ENCODE data around the gene HMHB1.

DNA sequence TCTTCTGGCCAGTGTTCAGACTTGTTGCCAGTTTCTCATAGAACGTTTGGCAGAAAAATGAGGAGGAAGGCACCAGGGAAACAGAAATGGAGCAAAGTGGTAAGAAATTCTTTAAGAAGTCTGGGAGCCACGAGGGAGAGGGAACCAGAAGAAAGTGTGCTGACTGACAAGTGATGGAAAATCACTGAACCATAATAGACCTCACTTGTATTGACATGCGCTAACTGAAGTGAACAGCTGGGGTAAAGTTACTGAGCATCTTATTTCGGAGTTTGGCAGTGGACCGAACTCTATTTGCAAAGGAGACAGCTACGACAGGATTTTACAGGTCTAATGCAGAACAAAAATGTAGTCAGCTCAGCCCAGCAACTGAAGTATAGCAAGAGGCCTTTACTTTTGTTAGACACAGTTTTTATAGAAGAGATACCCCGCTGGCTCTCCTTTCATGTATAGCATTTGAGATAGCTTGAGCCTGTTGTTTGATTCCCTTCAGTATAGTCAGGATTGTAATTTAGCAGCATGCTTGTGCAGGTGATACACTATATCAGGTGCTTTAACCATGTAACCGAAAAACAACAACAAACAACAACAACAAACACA lies 53.6 kb downstream of the HMHB1 start:
- TF ChIP-seq, protein P1, sequence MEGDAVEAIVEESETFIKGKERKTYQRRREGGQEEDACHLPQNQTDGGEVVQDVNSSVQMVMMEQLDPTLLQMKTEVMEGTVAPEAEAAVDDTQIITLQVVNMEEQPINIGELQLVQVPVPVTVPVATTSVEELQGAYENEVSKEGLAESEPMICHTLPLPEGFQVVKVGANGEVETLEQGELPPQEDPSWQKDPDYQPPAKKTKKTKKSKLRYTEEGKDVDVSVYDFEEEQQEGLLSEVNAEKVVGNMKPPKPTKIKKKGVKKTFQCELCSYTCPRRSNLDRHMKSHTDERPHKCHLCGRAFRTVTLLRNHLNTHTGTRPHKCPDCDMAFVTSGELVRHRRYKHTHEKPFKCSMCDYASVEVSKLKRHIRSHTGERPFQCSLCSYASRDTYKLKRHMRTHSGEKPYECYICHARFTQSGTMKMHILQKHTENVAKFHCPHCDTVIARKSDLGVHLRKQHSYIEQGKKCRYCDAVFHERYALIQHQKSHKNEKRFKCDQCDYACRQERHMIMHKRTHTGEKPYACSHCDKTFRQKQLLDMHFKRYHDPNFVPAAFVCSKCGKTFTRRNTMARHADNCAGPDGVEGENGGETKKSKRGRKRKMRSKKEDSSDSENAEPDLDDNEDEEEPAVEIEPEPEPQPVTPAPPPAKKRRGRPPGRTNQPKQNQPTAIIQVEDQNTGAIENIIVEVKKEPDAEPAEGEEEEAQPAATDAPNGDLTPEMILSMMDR (IDR thresholded peaks at IDR 0.05; ENCODE audit: poor library complexity, severe bottlenecking) = no peak
- TF ChIP-seq EZH2 (IDR thresholded peaks at IDR 0.05; ENCODE audit: borderline replicate concordance, insufficient read depth, low read length, poor library complexity, severe bottlenecking) (no peak), POLR2AphosphoS5 (IDR thresholded peaks at IDR 0.05) (no peak), MXI1 (conservative IDR thresholded peaks at IDR 0.05; ENCODE audit: poor library complexity, severe bottlenecking) (no peak), EP300 (conservative IDR thresholded peaks at IDR 0.05; ENCODE audit: poor library complexity, severe bottlenecking) (no peak), RAD21 (conservative IDR thresholded peaks at IDR 0.05) (no peak), SMC3 (conservative IDR thresholded peaks at IDR 0.05; ENCODE audit: poor library complexity) (no peak)
- TF ChIP-seq, protein P2, sequence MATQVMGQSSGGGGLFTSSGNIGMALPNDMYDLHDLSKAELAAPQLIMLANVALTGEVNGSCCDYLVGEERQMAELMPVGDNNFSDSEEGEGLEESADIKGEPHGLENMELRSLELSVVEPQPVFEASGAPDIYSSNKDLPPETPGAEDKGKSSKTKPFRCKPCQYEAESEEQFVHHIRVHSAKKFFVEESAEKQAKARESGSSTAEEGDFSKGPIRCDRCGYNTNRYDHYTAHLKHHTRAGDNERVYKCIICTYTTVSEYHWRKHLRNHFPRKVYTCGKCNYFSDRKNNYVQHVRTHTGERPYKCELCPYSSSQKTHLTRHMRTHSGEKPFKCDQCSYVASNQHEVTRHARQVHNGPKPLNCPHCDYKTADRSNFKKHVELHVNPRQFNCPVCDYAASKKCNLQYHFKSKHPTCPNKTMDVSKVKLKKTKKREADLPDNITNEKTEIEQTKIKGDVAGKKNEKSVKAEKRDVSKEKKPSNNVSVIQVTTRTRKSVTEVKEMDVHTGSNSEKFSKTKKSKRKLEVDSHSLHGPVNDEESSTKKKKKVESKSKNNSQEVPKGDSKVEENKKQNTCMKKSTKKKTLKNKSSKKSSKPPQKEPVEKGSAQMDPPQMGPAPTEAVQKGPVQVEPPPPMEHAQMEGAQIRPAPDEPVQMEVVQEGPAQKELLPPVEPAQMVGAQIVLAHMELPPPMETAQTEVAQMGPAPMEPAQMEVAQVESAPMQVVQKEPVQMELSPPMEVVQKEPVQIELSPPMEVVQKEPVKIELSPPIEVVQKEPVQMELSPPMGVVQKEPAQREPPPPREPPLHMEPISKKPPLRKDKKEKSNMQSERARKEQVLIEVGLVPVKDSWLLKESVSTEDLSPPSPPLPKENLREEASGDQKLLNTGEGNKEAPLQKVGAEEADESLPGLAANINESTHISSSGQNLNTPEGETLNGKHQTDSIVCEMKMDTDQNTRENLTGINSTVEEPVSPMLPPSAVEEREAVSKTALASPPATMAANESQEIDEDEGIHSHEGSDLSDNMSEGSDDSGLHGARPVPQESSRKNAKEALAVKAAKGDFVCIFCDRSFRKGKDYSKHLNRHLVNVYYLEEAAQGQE (IDR thresholded peaks at IDR 0.05; ENCODE audit: borderline replicate concordance) = no peak
